KOPT-K1 (cell line): ENCODE results near the gene MRGPRX2.

Source experiments
- H3K27ac ChIP-seq: fragments of 200-600 bp; sonication (generic); 2 replicates; pipeline ENCODE4 v1.5.1; 2016; ENCODE audit warnings: antibody characterized with exemption, mild to moderate bottlenecking, low read depth, low read length; ENCODE audit not compliant: poor library complexity, severe bottlenecking
- H3K36me3 ChIP-seq: fragments of 200-600 bp; sonication (generic); 2 replicates; pipeline ENCODE4 v1.5.1; 2017; ENCODE audit warnings: antibody characterized with exemption, mild to moderate bottlenecking, low read length, moderate library complexity; ENCODE audit not compliant: insufficient read depth
- H3K9me3 ChIP-seq: fragments of 200-600 bp; sonication (generic); 2 replicates; pipeline ENCODE4 v1.5.1; 2017; ENCODE audit warnings: antibody characterized with exemption, low read length, mild to moderate bottlenecking; ENCODE audit not compliant: insufficient read depth, poor library complexity, severe bottlenecking

MRGPRX2 gene

DNA sequence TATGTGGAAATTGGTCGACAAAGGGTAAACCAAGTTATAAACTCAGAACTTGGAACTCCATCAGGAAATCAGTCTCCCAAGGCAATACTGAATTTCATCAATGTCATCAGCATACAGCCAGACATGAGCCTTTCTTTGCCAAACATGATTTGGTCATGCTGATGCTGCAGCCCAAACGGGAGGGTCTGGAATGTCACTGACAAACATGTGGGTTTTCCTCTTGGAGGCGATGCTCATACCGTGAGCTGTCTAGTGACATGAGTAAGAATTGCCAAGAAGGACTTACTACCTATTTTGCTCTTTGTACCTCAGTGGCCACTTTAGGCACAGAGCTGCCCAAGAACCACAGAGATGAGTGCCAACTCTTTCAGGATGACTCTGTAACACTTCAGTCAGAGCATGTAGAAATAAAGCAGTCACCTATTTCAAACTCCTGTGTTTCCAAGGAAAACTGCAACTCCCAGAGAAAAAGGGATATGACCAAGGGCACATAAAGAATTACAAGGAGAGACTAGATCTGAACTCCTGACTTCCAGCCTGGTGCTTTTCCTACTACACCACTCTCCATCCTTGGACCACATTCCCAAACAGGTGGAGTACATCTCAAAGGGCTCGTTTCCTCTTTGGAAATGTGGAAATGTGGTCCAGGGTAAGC, 24.3 kb upstream of the MRGPRX2 start:
- H3K9me3 ChIP-seq = no peaks in the 10 kb centered on the region
- H3K36me3 ChIP-seq = no peaks in the 10 kb centered on the region
- no peak overlapping the region for H3K27ac ChIP-seq

DNA sequence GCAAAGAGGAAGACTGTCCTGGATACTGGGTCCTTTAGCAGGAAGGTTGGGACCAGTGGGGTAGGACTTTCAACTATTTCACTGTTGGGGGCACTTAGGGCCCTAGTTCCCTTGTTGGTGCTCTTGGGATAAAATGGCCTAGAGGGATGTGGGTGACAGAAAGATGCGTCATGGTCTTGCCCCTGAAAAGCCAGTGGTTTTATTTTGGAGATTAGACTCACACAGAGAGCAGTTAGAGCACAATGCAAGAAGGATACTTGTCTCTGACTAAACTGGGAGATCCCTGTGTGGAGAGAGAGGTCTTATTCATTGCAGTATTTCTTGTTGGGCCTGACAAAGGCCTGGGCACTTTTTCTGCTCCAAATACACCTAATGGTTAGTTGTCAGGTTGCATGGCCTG, 22.6 kb upstream of the MRGPRX2 start:
- Histone ChIP-seq H3K9me3 (no peaks in the 10 kb centered on the region), H3K36me3 (no peaks in the 10 kb centered on the region), H3K27ac (no peak overlapping the region)

GRCh38 chr11:19080579-19080993, 20.1 kb upstream of the MRGPRX2 start:
- H3K9me3 ChIP-seq = no peaks in the 10 kb centered on the region
- no peaks in the 10 kb centered on the region for H3K36me3 ChIP-seq
- H3K27ac ChIP-seq = no peak overlapping the region

GRCh38 chr11:19079643-19080440, 19.3 kb upstream of the MRGPRX2 start:
- no peaks in the 10 kb centered on the region for H3K9me3 ChIP-seq
- H3K27ac ChIP-seq = no peak overlapping the region
- H3K36me3 ChIP-seq = no peaks in the 10 kb centered on the region

DNA sequence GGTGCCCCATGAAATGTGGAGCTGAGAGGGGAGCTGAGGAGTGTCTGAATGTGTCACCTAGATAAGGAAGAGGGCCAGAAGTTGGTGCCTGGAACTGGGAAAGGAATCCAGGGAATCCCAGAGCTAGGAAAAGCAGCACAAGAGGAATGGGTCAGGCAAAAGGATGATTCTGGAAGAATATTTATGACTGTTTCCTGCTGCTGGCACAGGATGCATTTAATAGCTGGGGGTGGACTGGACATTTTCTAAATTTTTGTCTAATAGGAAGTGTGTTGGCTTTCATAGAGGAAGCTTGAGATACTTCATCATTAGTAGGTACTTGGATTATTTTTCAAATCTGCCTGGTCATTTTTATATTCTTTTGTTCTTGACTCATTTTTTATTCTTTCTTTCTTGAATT, 17.4 kb upstream of the MRGPRX2 start:
- H3K36me3 ChIP-seq = no peaks in the 10 kb centered on the region
- no peak overlapping the region for H3K27ac ChIP-seq
- H3K9me3 ChIP-seq = no peaks in the 10 kb centered on the region

- no peak overlapping the region for H3K27ac ChIP-seq
Observed at GRCh38 chr11:19076744-19077589, 16.4 kb upstream of the MRGPRX2 start.

GRCh38 chr11:19075636-19076035, 15.1 kb upstream of the MRGPRX2 start:
- H3K9me3 ChIP-seq = no peaks in the 10 kb centered on the region
- no peaks in the 10 kb centered on the region for H3K36me3 ChIP-seq
- no peak overlapping the region for H3K27ac ChIP-seq

More at GRCh38 chr11:19076744-19077589, 16.4 kb upstream of the MRGPRX2 start:
- H3K36me3 ChIP-seq = no peaks in the 10 kb centered on the region
- H3K9me3 ChIP-seq = no peaks in the 10 kb centered on the region

GRCh38 chr11:19073454-19074415, 13.2 kb upstream of the MRGPRX2 start:
- Histone ChIP-seq H3K9me3 (peaks cover 9% of the 10 kb centered on the region), H3K27ac (no peak overlapping the region), H3K36me3 (no peaks in the 10 kb centered on the region)

- Histone ChIP-seq H3K27ac (no peak overlapping the region), H3K36me3 (no peaks in the 10 kb centered on the region)
Observed at GRCh38 chr11:19072464-19072863, 11.9 kb upstream of the MRGPRX2 start.

DNA sequence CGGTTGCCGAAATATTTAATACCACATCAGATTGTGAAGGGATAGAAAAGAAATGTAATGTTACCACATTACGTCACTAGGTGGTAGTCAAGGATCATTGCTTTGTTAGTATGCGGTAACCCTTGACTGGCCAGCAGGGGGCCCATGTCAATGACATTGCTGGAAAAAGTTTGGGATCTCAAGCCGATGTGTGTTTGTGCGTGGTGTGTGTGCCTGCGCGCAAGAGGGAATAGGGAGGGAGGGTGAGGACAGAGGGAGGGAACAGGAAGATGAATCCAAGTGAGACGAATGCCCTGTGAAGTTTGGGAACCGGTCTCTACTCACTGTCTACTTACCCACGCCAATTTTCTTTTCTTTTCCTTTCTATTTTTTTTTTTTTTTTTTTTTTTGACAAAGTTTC, 10.7 kb upstream of the MRGPRX2 start:
- H3K9me3 ChIP-seq = peaks cover 9% of the 10 kb centered on the region
- H3K27ac ChIP-seq = no peak overlapping the region
- no peaks in the 10 kb centered on the region for H3K36me3 ChIP-seq

More at GRCh38 chr11:19072464-19072863, 11.9 kb upstream of the MRGPRX2 start:
- peaks cover 9% of the 10 kb centered on the region for H3K9me3 ChIP-seq

- Histone ChIP-seq H3K9me3 (no peaks in the 10 kb centered on the region), H3K27ac (no peak overlapping the region), H3K36me3 (no peaks in the 10 kb centered on the region)
Observed at GRCh38 chr11:19059833-19060232, 684 bp downstream of the MRGPRX2 start.

- Histone ChIP-seq H3K36me3 (no peaks in the 10 kb centered on the region), H3K27ac (no peak overlapping the region), H3K9me3 (no peaks in the 10 kb centered on the region)
Observed at GRCh38 chr11:19055905-19056304, 4.6 kb downstream of the MRGPRX2 start.

GRCh38 chr11:19055016-19055415, 5.5 kb downstream of the MRGPRX2 start:
- no peaks in the 10 kb centered on the region for H3K9me3 ChIP-seq
- H3K27ac ChIP-seq = no peak overlapping the region
- H3K36me3 ChIP-seq = no peaks in the 10 kb centered on the region

DNA sequence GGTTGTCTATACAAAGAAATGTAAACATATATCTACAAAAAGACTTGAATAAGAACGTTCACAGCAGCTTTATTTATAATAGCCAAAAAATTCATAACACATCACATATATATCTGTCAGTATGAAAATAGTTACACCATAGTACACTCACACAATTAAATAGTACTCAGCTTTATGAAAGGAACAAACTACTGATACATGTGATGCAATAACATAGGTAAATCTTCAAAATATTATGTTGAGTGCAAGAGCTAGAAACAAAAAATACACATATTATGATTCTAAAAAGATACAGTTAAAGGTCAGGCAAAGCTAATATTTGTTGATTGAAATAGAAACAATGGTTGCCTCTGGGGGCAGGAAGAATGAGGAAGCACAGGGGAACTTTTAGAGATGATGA, 6.6 kb downstream of the MRGPRX2 start:
- H3K27ac ChIP-seq = no peak overlapping the region
- H3K36me3 ChIP-seq = no peaks in the 10 kb centered on the region
- H3K9me3 ChIP-seq = no peaks in the 10 kb centered on the region
